HPDE6-E6E7 (cell line): ENCODE measurements around the gene STK38.
A peak's percentile ranks its signal among the peaks of the same experiment; 100 is the strongest.

Source experiments
- DNase-seq: peaks from one replicate; pipeline ENCODE4 v3.0.0; 2011; ENCODE audit warnings: missing footprints; ENCODE audit errors: extremely low spot score

The STK38 gene

DNA sequence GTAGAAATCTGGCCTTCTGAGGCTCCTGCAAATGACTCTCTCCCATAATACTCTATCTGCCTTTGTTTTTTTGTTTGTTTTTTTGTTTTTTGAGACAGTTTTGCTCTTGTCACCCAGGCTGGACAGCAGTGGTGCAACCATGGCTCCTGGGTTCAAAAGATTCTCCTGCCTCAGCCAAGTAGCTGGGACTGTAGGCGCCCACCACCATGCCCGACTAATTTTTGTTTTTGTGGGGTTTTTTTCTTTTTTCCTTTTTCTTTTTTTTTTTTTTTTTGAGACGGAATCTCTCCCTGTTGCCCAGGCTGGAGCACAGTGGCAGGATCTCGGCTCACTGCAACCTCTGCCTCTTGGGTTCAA, 16.6 kb upstream of the STK38 start:
- DNase-seq, result no peak

DNA sequence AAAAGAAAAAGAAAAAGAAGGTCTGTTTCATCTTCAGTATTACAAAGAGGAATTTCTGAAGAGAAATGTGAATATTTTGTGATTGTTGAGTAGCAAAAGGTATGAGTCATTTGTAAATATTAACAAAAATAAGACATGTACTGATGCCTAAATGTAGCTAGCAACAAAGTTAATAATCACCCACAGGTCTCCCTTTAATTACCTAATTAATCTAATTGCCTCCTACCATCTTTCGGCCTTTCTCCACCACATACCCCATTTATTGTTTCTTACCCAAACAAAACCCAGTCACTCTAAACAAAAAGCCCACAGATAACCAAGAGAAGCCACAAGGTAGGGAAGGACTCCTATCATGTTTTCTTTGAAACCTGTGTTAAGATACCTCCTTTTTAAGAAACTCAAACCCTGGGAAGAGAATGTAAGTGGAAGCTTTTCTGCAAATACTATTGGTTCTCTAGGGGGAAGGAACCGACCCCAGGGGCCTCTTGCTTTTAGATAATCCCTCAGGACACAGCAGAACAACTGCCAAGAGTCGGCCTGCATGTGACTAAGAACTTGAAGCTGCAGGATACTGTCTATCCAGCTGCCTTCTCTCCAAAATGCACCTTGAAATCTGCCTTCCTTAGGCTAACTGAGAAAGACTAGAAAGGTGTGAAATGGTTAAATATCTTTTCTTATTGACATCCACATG, 16.1 kb upstream of the STK38 start:
- DNase-seq, result no peak

DNA sequence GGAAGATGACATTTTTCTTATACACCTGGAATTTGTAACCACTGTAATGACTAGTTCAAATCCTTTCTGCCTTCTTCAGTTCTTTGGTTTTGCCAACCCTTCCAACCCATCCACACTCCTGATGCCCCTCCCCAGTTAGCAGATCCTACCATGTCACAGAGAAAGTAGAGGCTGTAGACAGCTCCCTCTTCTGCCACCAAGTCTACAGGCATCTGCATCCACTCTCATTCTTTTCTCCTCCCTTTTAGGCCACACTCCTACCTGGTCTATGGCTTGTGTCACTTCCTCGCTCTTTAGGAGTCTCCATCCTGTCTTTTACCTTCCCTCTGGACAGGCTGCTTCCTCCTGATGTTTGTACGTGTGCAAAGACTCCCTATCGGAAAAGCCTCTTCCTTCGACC, 13.5 kb upstream of the STK38 start:
- no peak for DNase-seq

DNA sequence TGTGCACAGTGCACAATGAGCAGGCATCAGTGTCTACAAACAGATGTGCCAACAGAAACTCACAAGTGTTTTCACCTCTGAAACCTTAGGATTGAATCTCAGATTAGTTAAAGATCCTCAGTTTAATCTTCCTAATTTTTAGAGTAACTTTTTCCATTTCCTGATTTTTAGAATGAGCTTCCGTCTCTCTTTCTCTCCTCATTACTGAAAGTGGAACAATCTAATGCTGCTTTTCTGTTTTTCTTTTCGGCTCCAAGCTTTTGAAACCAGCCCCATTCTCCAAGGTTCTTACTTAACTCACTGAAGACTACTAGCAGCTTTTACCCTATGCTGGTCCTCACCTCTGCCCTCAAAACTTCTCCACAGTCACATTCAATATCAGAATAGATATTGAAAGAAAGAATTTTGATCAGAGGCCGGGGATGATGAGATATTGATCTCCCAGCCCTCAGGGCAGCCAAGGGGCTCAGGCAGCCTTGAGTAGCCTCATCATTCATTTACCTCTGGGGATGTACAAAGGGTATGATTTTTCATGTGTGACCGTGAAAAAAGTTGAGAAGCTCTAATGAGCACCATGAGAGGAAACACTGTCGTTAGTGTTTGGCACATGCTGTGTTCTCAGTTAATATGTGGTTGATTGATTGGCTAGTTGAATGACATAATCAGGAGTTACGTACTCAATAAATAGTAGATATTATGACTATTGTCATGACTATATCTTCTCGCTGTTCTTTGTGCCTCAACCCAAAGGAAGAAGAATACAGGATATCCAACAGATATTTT, 11.9 kb upstream of the STK38 start:
- DNase-seq, result no peak

DNA sequence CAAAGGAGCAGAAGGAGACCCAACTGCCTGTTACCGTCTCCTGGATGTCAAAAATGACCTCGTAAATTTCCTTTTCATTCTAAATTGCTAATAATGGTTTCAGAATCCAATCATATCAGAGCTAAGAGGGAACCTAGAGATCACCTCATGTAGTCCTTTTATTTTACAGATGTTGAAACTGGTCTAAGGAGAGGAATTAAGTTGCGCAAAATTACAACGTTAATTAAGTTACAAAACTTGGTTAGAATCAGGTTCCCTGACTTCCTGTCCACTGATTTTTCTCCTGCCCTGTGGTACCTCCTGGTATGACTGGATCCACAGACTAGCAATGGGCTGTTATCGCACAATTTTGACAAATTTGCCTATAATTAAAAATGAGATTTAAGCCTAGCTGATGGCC, 9.0 kb upstream of the STK38 start:
- no peak for DNase-seq

DNA sequence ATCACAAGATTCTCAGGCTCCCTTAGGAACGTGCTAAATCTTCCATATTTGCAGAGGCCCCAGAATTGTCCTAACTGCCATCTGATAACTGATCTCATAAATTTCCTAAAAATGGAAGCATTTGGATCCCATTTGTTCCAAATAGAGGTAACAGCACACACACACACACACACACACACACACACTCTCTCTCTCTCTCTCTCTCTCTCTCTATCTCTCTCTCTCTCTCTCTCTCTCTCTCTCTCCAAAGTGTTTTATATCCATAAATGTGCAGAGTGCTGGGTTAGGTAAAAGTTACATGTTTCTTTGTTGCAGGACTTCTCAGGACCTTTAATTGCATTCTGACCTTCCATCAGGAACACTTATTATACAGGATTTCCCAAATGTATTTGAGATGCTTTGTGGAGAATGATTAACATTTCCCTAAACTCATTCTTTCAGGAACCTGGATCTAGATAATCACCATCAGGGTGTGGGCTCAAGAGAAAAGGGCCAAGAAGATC, 8.5 kb upstream of the STK38 start:
- DNase-seq, result no peak

DNA sequence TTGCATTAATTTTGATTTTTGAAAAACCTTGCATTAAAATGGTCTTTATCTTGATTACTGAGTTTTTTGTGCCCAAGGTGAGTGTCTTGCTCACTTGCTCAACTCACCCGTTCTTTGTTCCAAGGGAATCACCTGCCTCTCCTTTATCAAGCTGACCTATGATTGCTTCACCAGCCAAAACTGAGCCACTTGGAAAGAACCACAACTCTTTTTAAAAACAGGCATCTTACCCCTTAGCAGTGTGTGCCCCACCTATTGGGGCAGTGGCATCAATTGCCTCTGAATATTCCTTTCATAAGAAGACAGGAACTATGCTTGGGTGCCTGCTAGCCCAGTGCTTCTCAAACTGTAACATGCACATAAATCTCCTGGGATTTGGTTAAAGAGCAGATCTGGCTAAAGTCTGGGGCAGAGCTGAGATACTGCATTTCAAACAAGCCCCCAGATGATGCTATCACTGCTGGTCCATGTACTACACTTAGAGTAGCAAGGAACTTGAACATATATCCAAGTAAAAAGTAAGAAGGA, 3.3 kb upstream of the STK38 start:
- no peak for DNase-seq

DNA sequence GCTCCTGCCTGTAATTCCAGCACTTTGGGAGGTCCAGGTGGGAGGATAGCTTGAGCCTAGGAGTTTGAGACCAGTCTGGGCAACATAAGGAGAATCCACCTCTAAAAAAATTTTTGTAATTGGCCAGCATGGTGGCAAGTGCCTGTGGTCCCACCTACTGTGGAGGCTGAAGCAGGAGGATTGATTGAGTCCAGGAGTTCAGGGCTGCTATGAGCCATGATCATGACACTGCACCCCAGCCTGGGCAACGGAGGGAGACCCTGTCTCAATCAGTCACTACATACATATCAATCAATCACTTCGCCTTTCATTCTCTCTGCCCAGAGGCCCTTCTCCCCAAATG, 1.1 kb upstream of the STK38 start:
- DNase-seq, result no peak

DNA sequence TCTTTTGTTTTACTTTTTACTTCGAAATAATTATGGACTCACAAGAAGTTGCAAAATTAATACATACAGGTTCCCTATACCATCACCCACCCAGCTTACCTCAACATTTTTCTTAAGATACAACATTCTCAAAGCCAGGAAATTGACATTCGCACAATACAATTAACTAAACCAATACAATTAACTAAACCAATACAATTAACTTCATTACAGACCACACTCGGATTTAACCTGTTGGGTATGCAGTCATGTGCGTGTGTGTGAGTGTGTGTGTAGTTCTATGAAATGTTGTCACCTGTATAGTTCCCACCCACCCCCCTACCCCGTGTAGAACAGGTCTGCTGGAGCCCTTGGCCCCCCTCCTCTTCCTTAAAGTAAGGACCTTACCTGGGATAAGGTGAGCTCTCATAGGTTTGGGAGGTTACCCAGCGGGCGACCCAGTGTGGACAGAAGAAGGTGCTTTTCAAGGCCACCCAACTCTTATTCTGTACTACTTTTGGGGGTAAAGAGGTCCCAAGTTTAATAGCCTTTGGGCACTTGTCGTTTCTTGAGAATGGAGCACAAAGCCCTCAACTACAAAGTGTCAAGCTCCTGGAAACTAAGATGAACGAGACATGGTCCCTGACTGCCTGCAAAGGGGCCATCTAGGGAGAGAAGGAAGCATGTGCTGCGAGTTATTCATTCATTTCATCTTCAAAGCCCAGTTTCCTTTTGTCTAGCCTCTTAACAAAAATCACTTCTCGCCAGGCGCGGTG, 544 bp upstream of the STK38 start:
- DNase-seq, result no peak

DNA sequence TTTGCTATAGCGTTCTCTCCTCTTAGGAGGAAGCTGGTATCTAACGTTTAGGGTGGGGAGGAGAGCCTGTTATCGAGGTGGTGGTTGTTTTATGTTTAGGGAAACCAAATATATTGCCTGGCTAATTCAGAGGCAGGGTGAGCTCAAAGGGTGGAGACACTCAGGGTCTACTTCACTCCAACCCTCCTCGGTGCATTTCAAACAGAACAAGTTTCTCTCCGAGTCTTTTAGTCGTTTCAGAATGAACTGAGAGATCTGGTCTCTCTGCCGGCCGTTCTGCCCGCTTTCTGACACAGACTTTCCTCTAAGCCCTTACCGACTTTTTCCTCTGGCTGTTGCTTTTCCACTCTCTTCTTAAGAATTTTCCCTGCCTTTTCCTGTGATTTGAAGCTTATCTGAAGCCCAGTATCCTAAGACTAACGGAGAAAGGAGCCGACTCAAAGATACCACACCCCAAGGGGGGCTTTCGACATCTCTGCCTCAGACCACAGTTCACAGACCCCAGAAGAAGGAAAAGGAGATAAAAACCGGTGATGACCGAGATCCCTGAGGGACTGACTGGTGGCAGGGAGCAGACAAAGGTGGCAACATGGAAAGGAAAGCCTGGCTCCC, 865 bp downstream of the STK38 start:
- DNase-seq, result peak; percentile 23

DNA sequence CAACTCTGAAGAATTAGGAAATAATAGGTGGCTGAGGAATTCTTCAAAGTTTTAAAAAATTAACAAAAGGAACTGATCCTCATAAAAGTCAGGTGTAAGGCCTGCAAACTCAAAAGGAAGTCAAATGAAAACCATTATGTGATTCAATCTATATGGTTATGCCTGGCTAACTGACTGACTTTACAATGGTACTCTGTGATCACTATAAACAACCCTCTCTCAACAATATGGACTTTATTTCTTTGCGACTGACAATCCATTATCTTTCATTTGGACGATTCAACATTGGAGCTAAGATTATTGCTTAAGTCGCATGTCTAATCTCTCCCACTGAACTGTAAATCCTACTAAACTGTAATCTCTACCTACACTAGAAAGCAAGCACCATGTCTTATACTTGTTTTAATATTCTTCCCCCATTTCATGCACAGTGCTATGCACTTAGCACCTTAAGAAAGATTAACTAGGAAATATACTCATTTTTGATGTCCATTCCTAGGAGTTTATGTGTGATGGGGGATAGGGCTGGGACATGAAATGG, 1.4 kb downstream of the STK38 start:
- DNase-seq, result no peak

DNA sequence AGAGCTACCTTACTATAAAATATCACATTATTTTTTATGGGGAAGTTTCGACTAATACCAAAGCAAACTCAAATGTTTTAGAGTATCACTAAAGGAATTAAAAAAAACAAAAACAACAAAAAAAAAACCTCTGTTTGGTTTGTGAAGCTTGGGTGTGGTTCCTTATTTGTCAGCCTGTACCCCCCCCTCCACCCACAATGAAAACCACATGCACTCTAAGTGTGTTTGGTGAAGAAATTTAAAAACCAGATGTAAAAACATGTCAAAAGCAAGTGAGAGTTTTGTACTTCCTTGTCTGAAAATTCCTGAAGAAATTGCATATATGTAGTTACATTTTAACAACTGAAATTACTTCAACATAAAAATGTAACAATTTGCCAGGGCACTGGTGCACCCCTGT, 3.1 kb downstream of the STK38 start:
- no peak for DNase-seq

DNA sequence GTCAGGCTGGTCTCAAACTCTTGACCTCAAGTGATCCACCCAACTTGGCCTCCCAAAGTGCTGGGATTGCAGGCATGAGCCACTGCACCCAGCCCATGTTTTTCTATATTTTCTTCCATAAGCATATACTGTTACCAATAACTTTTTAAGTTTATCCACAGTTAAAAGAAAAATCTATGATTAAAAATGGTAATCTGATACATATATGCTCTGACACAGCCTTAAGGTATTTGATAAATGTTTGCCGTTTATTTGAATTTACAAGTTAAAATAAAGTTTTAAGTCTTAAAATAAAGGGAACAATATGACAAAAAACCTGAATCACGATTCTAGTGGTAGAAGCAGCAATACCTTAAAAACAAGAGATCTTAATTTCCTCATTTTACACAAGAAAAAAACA, 5.2 kb downstream of the STK38 start:
- DNase-seq, result no peak

DNA sequence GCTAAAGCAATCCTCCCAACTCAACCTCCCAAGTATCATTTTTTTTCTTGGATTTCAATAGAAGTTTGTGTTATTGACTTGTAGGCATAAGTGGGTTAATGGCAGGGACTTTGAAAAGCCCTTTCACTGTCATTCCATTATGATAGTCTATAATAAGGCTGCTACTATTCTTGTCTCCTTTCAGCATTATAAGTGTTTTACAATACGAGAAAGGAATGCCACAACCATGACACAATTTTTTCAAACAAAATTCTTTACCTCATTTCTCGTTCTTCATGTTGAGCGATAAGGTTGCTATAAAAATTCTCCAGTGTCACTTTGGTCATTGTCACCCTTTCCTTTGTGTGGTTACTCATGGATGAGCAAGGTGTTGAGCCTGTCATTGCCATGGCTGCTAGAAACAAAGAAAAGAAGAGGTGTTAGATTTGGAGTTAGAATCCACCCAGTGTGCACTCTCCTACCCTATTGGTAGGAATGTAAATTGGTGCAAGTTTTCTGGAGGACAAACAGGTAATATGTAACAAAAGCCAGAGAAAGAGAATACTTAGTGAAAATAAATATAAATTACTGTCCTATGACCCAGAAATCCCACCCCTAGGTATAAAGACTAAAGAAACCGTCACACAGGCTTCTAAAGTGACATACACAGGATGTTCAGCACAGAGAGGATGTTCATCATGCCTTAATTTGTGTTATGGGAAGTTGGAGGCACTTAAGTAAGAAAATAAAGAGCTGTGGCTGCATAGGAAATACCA, 7.3 kb downstream of the STK38 start:
- no peak for DNase-seq

DNA sequence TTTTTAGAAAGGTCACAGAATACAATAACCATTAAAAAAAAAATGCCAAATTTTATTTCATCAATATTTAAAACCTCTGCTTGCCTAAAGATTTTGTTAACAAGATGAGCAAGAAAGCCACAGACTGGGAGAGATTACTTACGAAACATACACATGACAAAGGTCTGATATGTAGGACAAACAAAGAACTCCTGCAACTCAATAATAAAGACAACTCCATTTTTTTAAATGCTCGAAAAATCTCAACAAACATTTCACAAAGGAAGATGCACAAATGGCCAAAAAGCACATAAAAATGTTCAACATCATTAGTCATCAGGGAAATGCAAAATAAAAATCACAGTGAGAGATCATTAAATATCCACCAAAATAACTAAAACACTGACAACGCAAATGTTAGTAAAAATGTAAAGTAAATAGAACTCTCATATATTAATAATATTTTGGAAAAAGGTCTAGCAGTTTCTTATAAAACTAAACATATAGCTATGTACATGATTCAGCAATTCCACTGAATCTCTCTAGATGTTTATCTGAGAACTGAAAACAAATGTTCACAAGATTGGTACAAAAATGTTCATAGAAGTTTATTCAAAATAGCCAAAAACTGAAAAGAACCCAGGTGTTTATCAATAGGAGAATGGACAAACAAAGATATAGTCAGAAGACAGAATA, 10.3 kb downstream of the STK38 start:
- DNase-seq, result no peak

DNA sequence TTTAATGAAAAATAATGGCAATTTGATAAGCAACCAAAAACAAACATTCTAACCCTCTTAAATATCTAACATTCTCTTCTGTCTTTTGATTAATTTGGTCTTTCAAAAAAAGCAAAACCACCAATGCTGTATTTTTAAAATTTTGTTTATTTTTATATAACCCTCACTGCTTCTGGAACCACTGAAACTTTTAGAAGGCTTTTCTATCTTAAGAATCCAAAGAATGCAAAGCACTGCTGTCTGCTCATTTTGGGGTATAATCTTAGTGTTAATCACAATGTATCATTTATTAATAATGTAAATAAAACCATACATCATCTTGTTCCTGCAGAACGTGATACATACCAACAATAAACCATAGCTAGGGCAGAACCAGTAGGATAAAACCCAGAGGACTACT, 14.0 kb downstream of the STK38 start:
- no peak for DNase-seq

DNA sequence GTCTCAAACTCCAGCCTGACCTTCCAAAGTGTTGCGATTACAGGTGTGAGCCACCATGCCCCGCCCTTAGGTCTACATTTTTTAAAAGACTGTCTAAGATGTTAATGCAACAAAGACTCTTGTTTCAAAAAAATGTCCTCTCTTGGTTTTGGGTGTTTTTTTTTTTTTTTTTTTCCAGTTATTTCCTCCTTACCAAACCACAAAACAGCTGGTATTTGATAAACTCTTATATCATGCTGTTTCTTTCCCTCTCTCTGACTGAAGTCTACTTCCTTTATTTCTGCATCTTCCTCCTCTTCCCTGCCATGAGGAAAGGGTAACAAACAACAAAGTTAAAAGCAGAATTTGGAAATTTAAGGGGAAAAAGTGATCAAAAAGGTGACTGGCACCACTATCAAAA, 21.2 kb downstream of the STK38 start:
- DNase-seq, result no peak

DNA sequence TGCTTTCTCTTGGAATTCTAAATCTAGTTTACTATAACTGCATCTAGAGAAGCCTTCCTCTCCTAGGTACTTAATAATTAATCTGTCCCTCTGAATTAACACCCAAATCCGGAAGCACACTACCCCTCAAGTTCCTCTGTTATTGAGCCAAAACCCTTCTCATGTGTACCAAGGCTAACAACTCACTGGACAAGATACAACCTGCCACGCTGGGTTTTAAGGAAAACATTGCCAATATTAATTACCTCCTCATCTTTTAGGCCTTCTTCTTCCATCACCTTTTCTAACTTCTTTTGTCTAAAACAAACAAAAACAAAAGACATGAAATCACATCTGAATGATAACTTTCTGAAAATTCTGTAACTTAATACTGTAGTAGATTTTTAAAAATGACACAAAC, 21.9 kb downstream of the STK38 start:
- no peak for DNase-seq

DNA sequence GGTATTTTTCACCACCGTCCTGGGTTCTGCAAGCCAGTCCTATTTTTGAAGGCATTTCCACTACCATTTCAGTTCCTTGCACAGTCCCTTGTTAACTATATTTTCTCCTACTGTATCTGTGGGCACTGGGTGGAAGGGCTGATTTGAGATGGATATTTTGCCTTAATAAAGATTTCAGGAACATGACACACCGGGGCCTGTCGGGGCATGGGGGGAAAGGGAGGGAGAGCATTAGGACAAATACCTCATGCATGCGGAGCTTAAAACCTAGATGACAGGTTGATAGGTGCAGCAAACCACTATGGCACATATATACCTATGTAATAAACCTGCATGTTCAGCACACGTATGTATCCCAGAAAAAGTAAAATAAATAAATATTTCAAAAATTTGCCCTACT, 22.4 kb downstream of the STK38 start:
- DNase-seq, result no peak

DNA sequence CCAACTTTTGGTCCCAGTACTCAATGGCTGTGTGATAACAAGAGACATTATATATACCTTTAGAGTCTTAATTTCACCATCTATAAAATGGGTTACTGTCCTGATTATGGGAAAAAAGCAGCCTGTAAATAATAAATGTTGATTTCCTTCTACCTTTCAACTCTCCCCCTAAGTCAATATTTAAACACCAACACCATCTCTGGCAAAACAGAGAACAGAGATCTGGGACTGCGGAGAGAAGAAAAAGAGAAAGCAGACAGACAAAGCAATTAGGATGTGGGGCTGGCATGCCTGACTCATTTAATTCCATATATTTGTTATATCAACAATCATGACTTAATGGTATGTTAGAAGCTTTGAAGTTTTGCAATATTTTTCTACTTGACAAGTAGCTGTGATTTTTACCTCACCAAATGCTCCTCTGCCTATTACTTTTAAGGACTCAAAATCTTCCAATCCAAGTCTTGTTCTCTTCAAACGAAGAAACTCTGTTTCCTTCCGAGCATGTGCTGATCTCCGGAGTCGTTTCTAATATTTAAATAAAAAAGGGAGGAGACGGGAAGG, 23.3 kb downstream of the STK38 start:
- no peak for DNase-seq
